ENCODE data around the gene INTS13.
A peak's percentile ranks its signal among the peaks of the same experiment; 100 is the strongest.
"Not testable (repeated sequence)": the region's sequence is repeated elsewhere in the genome, so short reads cannot be mapped to it uniquely, and the experiment has no call there.

Gene INTS13

DNA sequence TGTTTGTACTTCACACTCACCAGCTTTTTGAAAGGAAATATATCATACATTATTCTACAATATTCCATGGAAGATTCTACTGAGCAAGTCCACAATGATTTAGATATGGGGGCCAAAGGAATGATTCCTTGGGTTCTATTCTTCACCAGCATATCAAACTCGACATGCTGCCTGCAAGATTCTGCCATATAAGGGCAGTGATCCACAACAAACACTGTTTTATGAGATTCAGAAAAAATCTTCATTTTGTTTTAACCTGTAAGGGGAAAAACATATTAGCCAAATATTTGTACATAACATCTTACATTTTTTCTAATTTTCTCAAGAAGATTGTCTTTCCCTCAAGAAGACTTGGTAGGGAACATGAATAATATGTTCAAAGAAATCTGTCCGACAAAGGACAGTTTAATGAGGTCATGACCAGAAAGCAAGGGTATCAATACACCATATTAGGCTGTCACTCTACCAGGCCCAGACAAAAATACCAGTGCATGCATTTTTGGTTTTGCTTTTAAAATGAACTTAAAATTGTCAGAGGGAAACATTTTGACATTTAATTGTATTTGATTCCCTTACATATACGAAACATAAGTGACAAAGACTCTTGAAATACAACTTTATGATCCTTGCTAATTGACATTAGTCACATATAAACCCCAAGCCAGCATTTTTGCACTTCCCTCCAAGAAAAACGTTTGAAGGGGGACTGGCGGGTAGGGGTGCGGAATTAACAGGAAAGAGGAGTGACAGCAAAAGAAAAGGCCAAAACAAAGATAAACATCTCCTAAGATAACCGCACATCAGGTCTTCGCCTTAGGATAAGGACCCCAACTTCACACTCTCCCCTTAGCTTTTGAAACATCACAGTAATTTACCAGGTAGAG is 980 bp downstream of the INTS13 start:
- no peak for DNase-seq (ENCODE audit: low read depth, low spot score)
- H3K27ac ChIP-seq: peak overlapping the region; percentile 92

- DNase-seq (ENCODE audit: low read depth, low spot score): no peak
- peak overlapping the region; percentile 92 for H3K27ac ChIP-seq
Observed at GRCh38 chr12:26935636-26936378, 2.0 kb downstream of the INTS13 start.

DNA sequence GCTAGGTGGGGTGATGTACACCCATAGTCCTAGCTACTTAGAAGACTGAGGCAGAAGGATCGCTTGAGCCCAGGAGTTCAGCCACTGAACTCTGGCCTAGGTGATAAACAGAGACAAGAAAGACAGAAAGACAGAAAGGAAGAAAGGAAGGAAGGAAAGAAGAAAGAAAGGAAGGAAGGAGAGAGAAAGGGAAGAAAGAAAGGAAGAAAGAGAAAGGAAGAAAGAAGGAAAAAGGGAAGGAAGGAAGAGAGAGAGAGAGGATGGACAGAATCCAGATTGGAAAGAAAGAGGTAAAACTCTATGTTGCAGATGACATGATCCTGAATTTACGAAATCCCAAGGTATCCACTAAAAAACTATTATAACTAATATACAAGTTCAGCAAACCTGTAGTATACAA is 8.2 kb downstream of the INTS13 start:
- no peak overlapping the region for H3K27ac ChIP-seq

GRCh38 chr12:26928661-26929060 is 9.1 kb downstream of the INTS13 start:
- DNase-seq (ENCODE audit: low read depth, low spot score): no peak
- no peak overlapping the region for H3K27ac ChIP-seq

More for the DNA sequence above, 8.2 kb downstream of the INTS13 start:
- no peak for DNase-seq (ENCODE audit: low read depth, low spot score)

DNA sequence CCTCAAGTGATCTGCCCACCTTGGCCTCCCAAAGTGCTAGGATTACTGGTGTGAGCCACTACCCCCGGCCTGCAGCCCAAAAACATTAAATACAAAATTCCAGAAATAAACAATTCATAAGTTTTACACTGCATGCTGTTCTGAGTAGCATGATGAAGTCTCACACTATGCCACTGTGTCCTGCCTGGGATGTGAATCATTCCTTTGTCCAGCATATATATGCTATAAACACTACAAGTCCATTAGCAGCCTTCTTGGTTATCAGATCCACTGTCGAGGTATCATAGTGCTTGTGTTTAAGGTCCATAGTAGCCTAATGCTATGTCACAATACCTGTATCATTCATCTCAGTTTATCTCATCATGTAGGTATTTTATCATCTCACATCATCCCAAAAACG is 15.9 kb downstream of the INTS13 start:
- no peak overlapping the region for H3K27ac ChIP-seq
- DNase-seq (ENCODE audit: low read depth, low spot score): no peak

DNA sequence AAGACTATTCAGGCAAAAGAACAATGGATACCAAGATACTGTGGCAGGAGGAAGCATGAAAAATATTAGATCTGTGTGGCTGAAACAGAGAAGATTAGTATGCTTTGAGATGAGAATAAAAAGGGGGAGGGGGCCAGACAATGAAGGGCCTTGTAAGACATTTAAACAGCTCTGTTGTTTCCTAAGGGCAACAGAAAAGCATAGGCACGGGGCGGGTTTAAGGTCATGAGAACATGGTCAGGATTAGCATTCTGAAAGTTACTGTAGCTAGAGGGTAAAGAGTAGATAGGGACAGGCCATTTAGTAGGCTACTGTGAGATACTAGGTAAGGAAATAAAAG is 18.6 kb downstream of the INTS13 start:
- no peak overlapping the region for H3K27ac ChIP-seq
- no peak for DNase-seq (ENCODE audit: low read depth, low spot score)

- no peak overlapping the region for H3K27ac ChIP-seq
- DNase-seq (ENCODE audit: low read depth, low spot score): no peak
Observed at GRCh38 chr12:26918321-26919215, 19.2 kb downstream of the INTS13 start.

GRCh38 chr12:26906704-26907103 is 31.1 kb downstream of the INTS13 start:
- H3K27ac ChIP-seq: no peak overlapping the region
- no peak for DNase-seq (ENCODE audit: low read depth, low spot score)

- H3K27ac ChIP-seq: no peak overlapping the region
- DNase-seq (ENCODE audit: low read depth, low spot score): no peak
Observed at GRCh38 chr12:26906024-26906423, 31.8 kb downstream of the INTS13 start.

DNA sequence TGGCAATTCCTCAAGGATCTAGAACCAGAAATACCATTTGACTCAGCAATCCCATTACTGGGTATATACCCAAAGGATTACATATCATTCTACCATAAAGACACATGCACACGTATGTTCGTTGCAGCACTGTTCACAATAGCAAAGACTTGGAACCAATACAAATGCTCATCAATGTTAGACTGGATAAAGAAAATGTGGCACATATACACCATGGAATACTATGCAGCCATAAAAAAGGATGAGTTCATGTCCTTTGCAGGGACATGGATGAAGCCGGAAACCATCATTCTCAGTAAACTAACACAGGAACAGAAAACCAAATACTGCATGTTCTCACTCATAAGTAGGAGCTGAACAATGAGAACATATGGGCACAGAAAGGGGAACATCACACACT is 34.4 kb downstream of the INTS13 start:
- DNase-seq (ENCODE audit: low read depth, low spot score); H3K27ac ChIP-seq: not testable (repeated sequence)

GRCh38 chr12:26896913-26897312 is 40.9 kb downstream of the INTS13 start:
- DNase-seq (ENCODE audit: low read depth, low spot score): no peak
- H3K27ac ChIP-seq: no peak overlapping the region

DNA sequence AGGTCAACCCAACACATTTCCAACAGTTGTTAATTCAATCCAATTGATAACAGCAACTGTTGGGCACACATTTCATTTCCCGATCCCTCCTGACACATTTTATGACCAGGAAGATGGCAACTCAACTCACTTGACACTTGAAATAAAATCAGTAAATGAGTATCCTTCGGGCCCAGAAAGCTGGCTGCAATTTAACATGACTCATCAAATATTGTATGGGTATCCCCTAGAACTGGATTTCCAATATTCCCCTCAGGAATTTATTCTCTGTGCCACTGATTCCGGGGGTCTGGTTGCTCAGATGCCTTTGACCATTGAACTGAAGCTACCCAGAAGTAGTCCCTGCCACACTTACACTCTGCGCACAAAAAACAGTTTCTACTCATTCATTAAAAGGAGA is 42.1 kb downstream of the INTS13 start:
- H3K27ac ChIP-seq: no peak overlapping the region
- no peak for DNase-seq (ENCODE audit: low read depth, low spot score)

GRCh38 chr12:26891704-26892103 is 46.1 kb downstream of the INTS13 start:
- DNase-seq (ENCODE audit: low read depth, low spot score): no peak

DNA sequence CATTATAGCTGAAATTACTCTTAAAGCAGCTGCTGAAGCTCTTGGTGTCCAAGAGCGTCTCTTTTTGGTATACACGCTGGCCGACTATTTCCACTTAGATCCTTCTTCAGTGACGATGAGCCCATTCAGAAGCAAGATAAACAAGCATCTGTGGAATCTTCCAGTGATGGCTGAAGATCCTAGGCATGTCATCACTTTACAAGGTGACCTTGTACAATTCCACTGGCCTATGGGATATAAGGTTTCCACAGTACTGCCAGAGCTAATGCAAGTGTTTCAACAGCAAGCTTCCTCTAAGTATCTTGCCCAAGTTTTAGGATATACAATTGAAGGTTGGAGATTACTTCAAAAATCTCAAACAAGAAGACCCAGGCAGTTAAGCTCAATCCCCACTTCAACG is 47.0 kb downstream of the INTS13 start:
- H3K27ac ChIP-seq: no peak overlapping the region

More at GRCh38 chr12:26891704-26892103, 46.1 kb downstream of the INTS13 start:
- H3K27ac ChIP-seq: no peak overlapping the region

DNA sequence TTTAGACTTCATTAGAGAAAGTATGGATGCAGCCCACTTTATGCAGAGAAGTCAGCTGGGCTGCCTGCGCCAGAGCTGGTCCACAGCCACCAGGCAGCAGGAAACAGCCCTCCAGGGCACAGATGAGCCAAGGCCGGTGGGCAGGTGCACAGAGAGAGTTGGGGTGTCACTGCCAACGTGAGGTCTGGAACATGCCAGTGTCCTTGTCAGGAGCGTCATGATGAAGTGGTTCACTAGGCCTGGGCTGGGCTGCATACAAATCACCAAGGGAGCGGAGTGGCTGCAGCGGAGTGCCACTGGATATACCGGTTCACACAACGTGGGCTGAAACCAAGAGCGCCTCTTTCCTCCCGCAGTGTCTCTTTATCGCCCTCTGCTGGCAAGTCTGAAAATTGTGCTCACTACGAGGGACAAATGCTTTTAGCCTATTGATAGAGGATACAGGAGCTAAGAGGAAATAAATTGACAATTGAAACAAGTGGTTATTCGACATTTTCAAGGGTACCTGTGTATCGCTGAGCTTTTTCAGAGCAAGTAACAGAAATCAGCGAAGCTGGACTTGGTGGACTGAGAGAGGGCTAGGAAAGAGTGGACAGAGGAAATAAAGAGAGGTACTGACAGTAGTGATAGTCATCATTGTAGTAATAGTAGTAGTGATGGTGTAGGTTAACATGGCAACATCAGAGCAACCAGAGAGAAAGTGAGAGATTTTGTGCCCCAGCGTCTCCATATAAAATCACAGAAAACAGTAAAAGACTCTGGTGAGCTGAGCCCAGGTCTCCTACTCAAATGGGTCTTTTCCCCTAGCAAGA is 52.8 kb downstream of the INTS13 start:
- H3K27ac ChIP-seq: no peak overlapping the region
- DNase-seq (ENCODE audit: low read depth, low spot score): peak; percentile 55

More for the DNA sequence above, 47.0 kb downstream of the INTS13 start:
- no peak for DNase-seq (ENCODE audit: low read depth, low spot score)

DNA sequence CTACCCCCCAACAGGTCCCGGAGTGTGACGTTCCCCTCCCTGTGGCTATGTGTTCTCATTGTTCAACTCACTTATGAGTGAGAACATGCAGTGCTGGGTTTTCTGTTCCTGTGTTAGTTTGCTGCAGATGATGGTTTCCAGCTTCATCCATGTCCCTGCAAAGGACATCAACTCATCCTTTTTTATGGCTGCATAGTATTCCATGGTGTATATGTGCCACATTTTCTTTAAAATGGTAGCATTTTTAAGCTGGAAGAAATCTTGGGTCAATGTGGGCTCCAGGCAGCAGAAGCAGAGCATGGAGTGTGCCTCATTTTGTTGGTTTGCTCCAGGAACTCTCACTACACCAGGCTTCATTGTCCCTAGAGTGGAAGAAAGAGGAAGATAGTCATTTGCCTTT is 57.2 kb downstream of the INTS13 start:
- no peak overlapping the region for H3K27ac ChIP-seq
- DNase-seq (ENCODE audit: low read depth, low spot score): no peak

- no peak overlapping the region for H3K27ac ChIP-seq
Observed at GRCh38 chr12:26878661-26879119, 59.1 kb downstream of the INTS13 start.

GRCh38 chr12:26874501-26875296 is 63.1 kb downstream of the INTS13 start:
- no peak for DNase-seq (ENCODE audit: low read depth, low spot score)
- H3K27ac ChIP-seq: no peak overlapping the region

More at GRCh38 chr12:26878661-26879119, 59.1 kb downstream of the INTS13 start:
- no peak for DNase-seq (ENCODE audit: low read depth, low spot score)

GRCh38 chr12:26872625-26873024 is 65.2 kb downstream of the INTS13 start:
- no peak for DNase-seq (ENCODE audit: low read depth, low spot score)
- H3K27ac ChIP-seq: no peak overlapping the region

All from epithelial cell of prostate (primary cell).